GM23338 (cell line): ENCODE data around the gene NPSR1. TPM values are rescaled to one million over a fixed set of nuclear protein-coding genes. Genes with fewer than 3 reads are reported as not detected.

Experiments
- ATAC-seq: fragments of 200-7000 bp; cut with Tn5 transposase; 3 replicates; pipeline ENCODE4 v1.9.1; 2020
- DNase-seq: peaks from one replicate; pipeline ENCODE4 v3.0.0-alpha.2; 2015; ENCODE audit warnings: low spot score
- H2AFZ ChIP-seq: fragments of 200-600 bp; sonication (generic); 2 replicates; pipeline ENCODE4 v1.8.0; 2016; ENCODE audit warnings: antibody characterized with exemption, mild to moderate bottlenecking, moderate library complexity
- H3F3A ChIP-seq: fragments of 200-600 bp; sonication (generic); replicated peaks from 2 replicates; pipeline ENCODE4 v1.8.0; 2017; ENCODE audit warnings: antibody characterized with exemption, mixed run types, low read depth
- H3K27ac ChIP-seq: fragments of 200-600 bp; sonication (generic); 2 replicates; pipeline ENCODE4 v1.6.1; 2016; ENCODE audit warnings: low read depth
- H3K27me3 ChIP-seq: fragments of 200-600 bp; sonication (generic); 2 replicates; pipeline ENCODE4 v1.8.0; 2016; ENCODE audit warnings: mild to moderate bottlenecking, mixed run types, moderate library complexity; ENCODE audit not compliant: insufficient read depth
- H3K36me3 ChIP-seq: fragments of 200-600 bp; sonication (generic); 2 replicates; pipeline ENCODE4 v1.8.0; 2016; ENCODE audit warnings: mild to moderate bottlenecking; ENCODE audit not compliant: insufficient read depth
- H3K4me1 ChIP-seq: fragments of 200-600 bp; sonication (generic); 2 replicates; pipeline ENCODE4 v1.8.0; 2016; ENCODE audit warnings: mild to moderate bottlenecking, moderate library complexity; ENCODE audit not compliant: insufficient read depth
- H3K4me2 ChIP-seq: fragments of 200-600 bp; sonication (generic); 2 replicates; pipeline ENCODE4 v1.7.1; 2017; ENCODE audit warnings: mixed run types
- H3K4me3 ChIP-seq: fragments of 200-600 bp; sonication (generic); 2 replicates; pipeline ENCODE4 v1.6.1; 2016; ENCODE audit warnings: mixed run types
- H3K79me2 ChIP-seq: fragments of 200-600 bp; sonication (generic); replicated peaks from 2 replicates; pipeline ENCODE4 v1.8.0; 2017; ENCODE audit warnings: mild to moderate bottlenecking; ENCODE audit not compliant: insufficient read depth
- H3K9me2 ChIP-seq: fragments of 200-600 bp; sonication (generic); 2 replicates; pipeline ENCODE4 v1.8.0; 2017; ENCODE audit not compliant: insufficient read depth
- H4K20me1 ChIP-seq: fragments of 200-600 bp; sonication (generic); replicated peaks from 2 replicates; pipeline ENCODE4 v1.8.0; 2017; ENCODE audit warnings: mild to moderate bottlenecking; ENCODE audit not compliant: insufficient read depth
- H3K27ac Mint-ChIP-seq: 2 replicates; pipeline ENCODE4 v1.8.0; 2020; ENCODE audit warnings: inconsistent platforms, mild to moderate bottlenecking, moderate library complexity, mixed read lengths
- H3K27me3 Mint-ChIP-seq: 3 replicates; pipeline ENCODE4 v1.8.0; 2022; ENCODE audit warnings: low read depth, mild to moderate bottlenecking, moderate library complexity, mixed read lengths, inconsistent platforms; ENCODE audit not compliant: insufficient read depth, poor library complexity
- H3K36me3 Mint-ChIP-seq: 3 replicates; pipeline ENCODE4 v1.8.0; 2021; ENCODE audit warnings: low read depth, mild to moderate bottlenecking, inconsistent platforms, moderate library complexity, mixed read lengths
- H3K4me1 Mint-ChIP-seq: 3 replicates; pipeline ENCODE4 v1.8.0; 2020; ENCODE audit warnings: mild to moderate bottlenecking, inconsistent platforms, mixed read lengths
- H3K4me3 Mint-ChIP-seq: 3 replicates; pipeline ENCODE4 v1.8.0; 2021; ENCODE audit warnings: moderate library complexity, mild to moderate bottlenecking, inconsistent platforms, mixed read lengths
- H3K9me3 Mint-ChIP-seq: 3 replicates; pipeline ENCODE4 v1.8.0; 2020; ENCODE audit warnings: moderate library complexity, mild to moderate bottlenecking, inconsistent platforms, mixed read lengths
- CREB1 ChIP-seq: fragments of 250-450 bp; sonication (Bioruptor Pico); IDR thresholded peaks from 2 replicates; pipeline ENCODE4 v1.5.0; 2020; ENCODE audit warnings: low read depth, mild to moderate bottlenecking, moderate library complexity
- ETS1 ChIP-seq: IDR thresholded peaks from 2 replicates; pipeline ENCODE4 v1.6.1; 2016; ENCODE audit warnings: antibody characterized with exemption
- EZH2 ChIP-seq: fragments of 200-600 bp; sonication (generic); IDR thresholded peaks from one replicate; pipeline ENCODE4 v1.8.0; 2017; ENCODE audit warnings: antibody characterized with exemption, mild to moderate bottlenecking, low read depth; ENCODE audit not compliant: unreplicated experiment
- EZH2phosphoT487 ChIP-seq: fragments of 200-600 bp; sonication (generic); IDR thresholded peaks from one replicate; pipeline ENCODE4 v1.8.1; 2018; ENCODE audit warnings: antibody characterized with exemption; ENCODE audit not compliant: unreplicated experiment
- JUNB ChIP-seq: IDR thresholded peaks from one replicate; pipeline ENCODE4 v1.6.1; 2016; ENCODE audit warnings: antibody characterized with exemption; ENCODE audit not compliant: unreplicated experiment
- NANOG ChIP-seq: IDR thresholded peaks from 2 replicates; pipeline ENCODE4 v1.6.1; 2016; ENCODE audit warnings: antibody characterized with exemption, borderline replicate concordance
- POLR2AphosphoS5 ChIP-seq: IDR thresholded peaks from 2 replicates; pipeline ENCODE4 v1.6.1; 2016; ENCODE audit warnings: antibody characterized with exemption, low read depth
- STAT1 ChIP-seq: IDR thresholded peaks from one replicate; pipeline ENCODE4 v1.6.1; 2016; ENCODE audit warnings: antibody characterized with exemption; ENCODE audit not compliant: unreplicated experiment
- ZNF114 ChIP-seq: fragments of 250-450 bp; sonication (Bioruptor Pico); IDR thresholded peaks from 2 replicates; pipeline ENCODE4 v1.5.0; 2020; ENCODE audit warnings: mild to moderate bottlenecking, moderate library complexity
- ZNF331 ChIP-seq: fragments of 250-450 bp; sonication (Bioruptor Pico); IDR thresholded peaks from 2 replicates; pipeline ENCODE4 v1.5.0; 2020; ENCODE audit warnings: low read depth, mild to moderate bottlenecking, moderate library complexity
- ZNF462 ChIP-seq: fragments of 250-450 bp; sonication (Bioruptor Pico); IDR thresholded peaks from 2 replicates; pipeline ENCODE4 v1.5.0; 2020; ENCODE audit warnings: mild to moderate bottlenecking, moderate library complexity
- polyA plus RNA-seq: library from polyadenylated mRNA; unstranded; fragments of >200 nt; fragmentation: Nextera tagmentation; extraction: Ambion mirVana; gene quantifications from 2 replicates; pipeline ENCODE4 v1.2.1, GENCODE V29; 2016
- total RNA-seq: library from RNA; depleted of rRNA; stranded (reverse); fragments of >200 nt; shearing (Covaris generic); gene quantifications from 2 replicates; pipeline ENCODE4 v1.2.3, GENCODE V29; 2014
- TF ChIP-seq, protein P1 (sequence below): IDR thresholded peaks from one replicate; pipeline ENCODE4 v1.6.1; 2018; ENCODE audit warnings: antibody characterized with exemption; ENCODE audit not compliant: unreplicated experiment
- TF ChIP-seq, protein P2 (sequence below), 2 experiments: fragments of 200-600 bp in 1 of 2; sonication (generic) in 1 of 2; conservative IDR thresholded peaks; 2 replicates each; pipeline versions ENCODE4 v1.5.1 to v1.6.1; 2016 to 2017; ENCODE audit warnings: antibody characterized with exemption in 2 of 2, low read depth in 2 of 2, mild to moderate bottlenecking in 2 of 2, moderate library complexity in 1 of 2

NPSR1 gene
- total and polyA plus RNA-seq, 2 experiments from 2014 or later: not detected

DNA sequence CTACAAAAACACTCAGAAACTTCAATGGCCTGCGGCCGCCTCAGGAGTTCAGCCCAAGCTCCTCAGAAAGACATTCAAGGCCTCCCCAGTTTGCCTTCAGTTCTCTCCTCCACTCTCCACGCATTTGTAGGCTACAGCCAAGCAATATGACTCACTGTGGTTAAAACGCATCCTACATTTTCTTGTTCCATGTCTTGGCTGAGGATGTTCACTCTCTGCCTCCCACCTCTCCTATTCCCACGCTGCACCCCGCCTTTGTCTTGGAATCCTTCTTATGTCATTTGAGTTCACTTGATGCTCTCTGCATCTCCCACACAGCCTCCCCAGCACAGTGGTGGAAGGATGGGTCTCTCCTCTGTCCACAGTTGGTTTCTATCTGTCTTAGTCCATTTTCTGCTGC is 184.8 kb downstream of the NPSR1 start:
- peaks cover 13% of the 10 kb centered on the region; the same call in 2 of the 3 replicates for H3K9me3 Mint-ChIP-seq
- H3K9me2 ChIP-seq: no peaks in the 10 kb centered on the region; the same call in 1 of the 2 replicates
- no peak overlapping the region for H3K4me3 Mint-ChIP-seq
- no peak overlapping the region for H3K27ac Mint-ChIP-seq
- H3K36me3 ChIP-seq: no peaks in the 10 kb centered on the region
- H3K4me1 Mint-ChIP-seq: peaks cover 15% of the 10 kb centered on the region
- no peaks in the 10 kb centered on the region for H3K36me3 Mint-ChIP-seq
- TF ChIP-seq ZNF462 (no peak), ETS1 (no peak), NANOG (no peak), POLR2AphosphoS5 (no peak), JUNB (no peak), ZNF331 (no peak), EZH2 (no peak), ZNF114 (no peak), CREB1 (no peak), EZH2phosphoT487 (no peak), STAT1 (no peak)
- TF ChIP-seq, protein P1, sequence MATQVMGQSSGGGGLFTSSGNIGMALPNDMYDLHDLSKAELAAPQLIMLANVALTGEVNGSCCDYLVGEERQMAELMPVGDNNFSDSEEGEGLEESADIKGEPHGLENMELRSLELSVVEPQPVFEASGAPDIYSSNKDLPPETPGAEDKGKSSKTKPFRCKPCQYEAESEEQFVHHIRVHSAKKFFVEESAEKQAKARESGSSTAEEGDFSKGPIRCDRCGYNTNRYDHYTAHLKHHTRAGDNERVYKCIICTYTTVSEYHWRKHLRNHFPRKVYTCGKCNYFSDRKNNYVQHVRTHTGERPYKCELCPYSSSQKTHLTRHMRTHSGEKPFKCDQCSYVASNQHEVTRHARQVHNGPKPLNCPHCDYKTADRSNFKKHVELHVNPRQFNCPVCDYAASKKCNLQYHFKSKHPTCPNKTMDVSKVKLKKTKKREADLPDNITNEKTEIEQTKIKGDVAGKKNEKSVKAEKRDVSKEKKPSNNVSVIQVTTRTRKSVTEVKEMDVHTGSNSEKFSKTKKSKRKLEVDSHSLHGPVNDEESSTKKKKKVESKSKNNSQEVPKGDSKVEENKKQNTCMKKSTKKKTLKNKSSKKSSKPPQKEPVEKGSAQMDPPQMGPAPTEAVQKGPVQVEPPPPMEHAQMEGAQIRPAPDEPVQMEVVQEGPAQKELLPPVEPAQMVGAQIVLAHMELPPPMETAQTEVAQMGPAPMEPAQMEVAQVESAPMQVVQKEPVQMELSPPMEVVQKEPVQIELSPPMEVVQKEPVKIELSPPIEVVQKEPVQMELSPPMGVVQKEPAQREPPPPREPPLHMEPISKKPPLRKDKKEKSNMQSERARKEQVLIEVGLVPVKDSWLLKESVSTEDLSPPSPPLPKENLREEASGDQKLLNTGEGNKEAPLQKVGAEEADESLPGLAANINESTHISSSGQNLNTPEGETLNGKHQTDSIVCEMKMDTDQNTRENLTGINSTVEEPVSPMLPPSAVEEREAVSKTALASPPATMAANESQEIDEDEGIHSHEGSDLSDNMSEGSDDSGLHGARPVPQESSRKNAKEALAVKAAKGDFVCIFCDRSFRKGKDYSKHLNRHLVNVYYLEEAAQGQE: no peak
- TF ChIP-seq, protein P2, sequence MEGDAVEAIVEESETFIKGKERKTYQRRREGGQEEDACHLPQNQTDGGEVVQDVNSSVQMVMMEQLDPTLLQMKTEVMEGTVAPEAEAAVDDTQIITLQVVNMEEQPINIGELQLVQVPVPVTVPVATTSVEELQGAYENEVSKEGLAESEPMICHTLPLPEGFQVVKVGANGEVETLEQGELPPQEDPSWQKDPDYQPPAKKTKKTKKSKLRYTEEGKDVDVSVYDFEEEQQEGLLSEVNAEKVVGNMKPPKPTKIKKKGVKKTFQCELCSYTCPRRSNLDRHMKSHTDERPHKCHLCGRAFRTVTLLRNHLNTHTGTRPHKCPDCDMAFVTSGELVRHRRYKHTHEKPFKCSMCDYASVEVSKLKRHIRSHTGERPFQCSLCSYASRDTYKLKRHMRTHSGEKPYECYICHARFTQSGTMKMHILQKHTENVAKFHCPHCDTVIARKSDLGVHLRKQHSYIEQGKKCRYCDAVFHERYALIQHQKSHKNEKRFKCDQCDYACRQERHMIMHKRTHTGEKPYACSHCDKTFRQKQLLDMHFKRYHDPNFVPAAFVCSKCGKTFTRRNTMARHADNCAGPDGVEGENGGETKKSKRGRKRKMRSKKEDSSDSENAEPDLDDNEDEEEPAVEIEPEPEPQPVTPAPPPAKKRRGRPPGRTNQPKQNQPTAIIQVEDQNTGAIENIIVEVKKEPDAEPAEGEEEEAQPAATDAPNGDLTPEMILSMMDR (conservative IDR thresholded peaks at IDR 0.05; ENCODE audit: low read depth in 2 of 2): no peak
- H3K4me1 ChIP-seq: no peaks in the 10 kb centered on the region
- no peaks in the 10 kb centered on the region for H4K20me1 ChIP-seq
- no peak overlapping the region for H2AFZ ChIP-seq
- no peak overlapping the region for H3K4me2 ChIP-seq
- no peak for DNase-seq
- H3K79me2 ChIP-seq: no peaks in the 10 kb centered on the region
- no peak overlapping the region for H3K27ac ChIP-seq
- ATAC-seq: no peak
- H3K4me3 ChIP-seq: no peak overlapping the region
- no peaks in the 10 kb centered on the region for H3F3A ChIP-seq
- no peaks in the 10 kb centered on the region for H3K27me3 Mint-ChIP-seq
- no peaks in the 10 kb centered on the region for H3K27me3 ChIP-seq
